ENCODE measurements around the gene HOXA7.

The HOXA7 gene

GRCh38 chr7:27159266-27160144 is 3.0 kb upstream of the HOXA7 start:
- no peak for DNase-seq (ENCODE audit: low read depth in 2 of 2)

GRCh38 chr7:27158436-27159265 is 2.2 kb upstream of the HOXA7 start:
- no peak for DNase-seq (ENCODE audit: low read depth in 2 of 2)

- no peak for DNase-seq (ENCODE audit: low read depth in 2 of 2)
Observed at GRCh38 chr7:27157702-27158431, 1.4 kb upstream of the HOXA7 start.

- DNase-seq (ENCODE audit: low read depth in 2 of 2) = no peak
Observed at GRCh38 chr7:27156916-27157701, 634 bp upstream of the HOXA7 start.

- no peak for DNase-seq (ENCODE audit: low read depth in 2 of 2)
Observed at GRCh38 chr7:27155816-27156507, 513 bp downstream of the HOXA7 start.

- peak in 1 of 2 donors; percentile 49 for DNase-seq (ENCODE audit: low read depth in 2 of 2)
Observed at GRCh38 chr7:27154901-27155815, 1.3 kb downstream of the HOXA7 start.

- no peak for DNase-seq (ENCODE audit: low read depth in 2 of 2)
Observed at GRCh38 chr7:27154369-27154768, 2.1 kb downstream of the HOXA7 start.

GRCh38 chr7:27153526-27153925 is 2.9 kb downstream of the HOXA7 start:
- no peak for DNase-seq (ENCODE audit: low read depth in 2 of 2)

GRCh38 chr7:27152816-27153442 is 3.5 kb downstream of the HOXA7 start:
- no peak for DNase-seq (ENCODE audit: low read depth in 2 of 2)

- no peak for DNase-seq (ENCODE audit: low read depth in 2 of 2)
Observed at GRCh38 chr7:27151931-27152815, 4.3 kb downstream of the HOXA7 start, which contains the start of gene HOXA3. Gene HOXA3 (minus strand): TSS chr7:27152583. CDS start chr7:27110640, 41,943 bp downstream.

- DNase-seq (ENCODE audit: low read depth in 2 of 2) = no peak
Observed at GRCh38 chr7:27151341-27151930, 5.0 kb downstream of the HOXA7 start.

- DNase-seq (ENCODE audit: low read depth in 2 of 2) = peak; percentile 47 to 67
Observed at GRCh38 chr7:27150568-27151340, 5.7 kb downstream of the HOXA7 start.

GRCh38 chr7:27149842-27150567 is 6.5 kb downstream of the HOXA7 start:
- DNase-seq (ENCODE audit: low read depth in 2 of 2) = no peak

- DNase-seq (ENCODE audit: low read depth in 2 of 2) = no peak
Observed at GRCh38 chr7:27148756-27149641, 7.5 kb downstream of the HOXA7 start.
